Measurements from ENCODE around the gene RPS6KA3.

RPS6KA3 gene

GRCh38 chrX:20112022-20112774, 154.5 kb downstream of the RPS6KA3 start:
- no peak overlapping the region for H3K27ac ChIP-seq
- no peak for TF ChIP-seq CTCF (conservative IDR thresholded peaks at IDR 0.05)

GRCh38 chrX:20111271-20111670, 155.4 kb downstream of the RPS6KA3 start:
- no peak for TF ChIP-seq CTCF (conservative IDR thresholded peaks at IDR 0.05)

GRCh38 chrX:20101934-20102581, 164.7 kb downstream of the RPS6KA3 start:
- no peak for TF ChIP-seq CTCF (conservative IDR thresholded peaks at IDR 0.05)
- H3K27ac ChIP-seq, result no peak overlapping the region

More at GRCh38 chrX:20111271-20111670, 155.4 kb downstream of the RPS6KA3 start:
- no peak overlapping the region for H3K27ac ChIP-seq

Measured in VCaP (cell line).